HCT116 (cell line): ENCODE measurements around the gene SHROOM3. TPM values are rescaled to one million over a fixed set of nuclear protein-coding genes. Genes with fewer than 3 reads are reported as not detected.

ENCODE experiments used
- ATAC-seq: fragments of 200-7000 bp; cut with Tn5 transposase; 2 replicates; pipeline ENCODE4 v1.9.1; 2020; ENCODE audit warnings: mild to moderate bottlenecking, moderate library complexity
- BruUV-seq: library from RNA; stranded (reverse); fragments of 400-500 nt; replicated peaks from 2 replicates; lab custom pipeline; 2021; lab: Mats Ljungman, UMichigan
- CTCF ChIA-PET: fragments of 300-600 bp; sonication (Branson Sonifier 250); formaldehyde crosslinking; loops from one replicate; lab custom pipeline; 2021; ENCODE audit warnings: antibody characterized with exemption; lab: Charles Lee
- POLR2A ChIA-PET: fragments of 300-600, 350-600 bp; sonication (Branson Sonifier 250); formaldehyde crosslinking; loops from one replicate; lab custom pipeline; 2021; ENCODE audit warnings: antibody characterized with exemption; lab: Charles Lee
- RAD21 ChIA-PET, 2 experiments: fragments of 300-600 bp; sonication (Branson Sonifier 250); formaldehyde crosslinking; loops; one replicate each; lab custom pipeline; 2023; ENCODE audit warnings: low total read pairs in 2 of 2; ENCODE audit not compliant: uncharacterized antibody in 2 of 2, unreplicated experiment in 2 of 2, low non-redundant PET in 1 of 2; lab: Charles Lee
- DNase-seq: peaks from one replicate; pipeline ENCODE4 v3.0.0-alpha.2; 2010; ENCODE audit warnings: low read depth, low spot score
- H2AFZ ChIP-seq: fragments of 200-600 bp; shearing (Covaris generic), sonication (generic); 2 replicates; pipeline ENCODE4 v1.6.1; 2017; ENCODE audit warnings: low read depth, mixed run types, mixed read lengths, antibody characterized with exemption, low read length; ENCODE audit not compliant: poor library complexity, severe bottlenecking
- H3K27ac ChIP-seq: 2 replicates; pipeline ENCODE4 v1.5.1; 2012; ENCODE audit warnings: low read depth, low read length
- H3K27me3 ChIP-seq: fragments of 200-600 bp; sonication (generic); 2 replicates; pipeline ENCODE4 v1.6.1; 2016; ENCODE audit warnings: mixed run types, low read length, mixed read lengths; ENCODE audit not compliant: insufficient read depth
- H3K36me3 ChIP-seq, 2 experiments: fragments of 200-500 bp in 1 of 2; fragments of 200-600 bp in 1 of 2; sonication (Bioruptor generic) in 1 of 2; sonication (generic) in 1 of 2; 2 replicates each; pipeline versions ENCODE4 v1.5.1 to v1.6.1; 2014 to 2016; ENCODE audit warnings: low read length in 2 of 2, inconsistent platforms in 1 of 2, mixed read lengths in 1 of 2, mixed run types in 1 of 2; ENCODE audit not compliant: insufficient read depth in 2 of 2, control insufficient read depth in 1 of 2
- H3K4me1 ChIP-seq, 2 experiments: fragments of 200-600 bp in 1 of 2; sonication (generic) in 1 of 2; 2 replicates each; pipeline versions ENCODE4 v1.5.1 to v1.6.1; 2012 to 2017; ENCODE audit warnings: low read length in 2 of 2, inconsistent platforms in 1 of 2, mild to moderate bottlenecking in 1 of 2, mixed read lengths in 1 of 2, mixed run types in 1 of 2, moderate library complexity in 1 of 2; ENCODE audit not compliant: insufficient read depth in 2 of 2, control insufficient read depth in 1 of 2
- H3K4me2 ChIP-seq: fragments of 200-600 bp; sonication (generic); 2 replicates; pipeline ENCODE4 v1.6.1; 2017; ENCODE audit warnings: mixed run types, low read length, mixed read lengths
- H3K4me3 ChIP-seq, 2 experiments: fragments of 200-600 bp in 1 of 2; sonication (generic) in 1 of 2; replicated peaks in 1 of 2; 2 replicates each; pipeline ENCODE4 v1.5.1; 2011 to 2016; ENCODE audit warnings: low read length in 2 of 2, control low read depth in 1 of 2, low read depth in 1 of 2, mild to moderate bottlenecking in 1 of 2, mixed read lengths in 1 of 2, mixed run types in 1 of 2
- H3K79me2 ChIP-seq: fragments of 200-600 bp; sonication (generic); 2 replicates; pipeline ENCODE4 v1.6.1; 2017; ENCODE audit warnings: mild to moderate bottlenecking, mixed run types, low read length, moderate library complexity, mixed read lengths; ENCODE audit not compliant: insufficient read depth
- H3K9ac ChIP-seq: fragments of 200-600 bp; sonication (generic); 2 replicates; pipeline ENCODE4 v1.6.1; 2016; ENCODE audit warnings: low read length, mixed read lengths
- H3K9me2 ChIP-seq: fragments of 200-600 bp; sonication (generic), shearing (Covaris generic); 2 replicates; pipeline ENCODE4 v1.6.1; 2017; ENCODE audit warnings: mixed run types, mild to moderate bottlenecking, moderate library complexity; ENCODE audit not compliant: insufficient read depth
- H3K9me3 ChIP-seq, 2 experiments: fragments of 200-500 bp in 1 of 2; fragments of 200-600 bp in 1 of 2; sonication (Bioruptor generic) in 1 of 2; sonication (generic) in 1 of 2; 2 replicates each; pipeline ENCODE4 v1.6.1; 2014 to 2017; ENCODE audit warnings: low read length in 2 of 2, mixed read lengths in 2 of 2, inconsistent platforms in 1 of 2, low read depth in 1 of 2, mild to moderate bottlenecking in 1 of 2, mixed run types in 1 of 2, moderate library complexity in 1 of 2; ENCODE audit not compliant: control insufficient read depth in 1 of 2, insufficient read depth in 1 of 2
- H4K20me1 ChIP-seq: fragments of 200-600 bp; sonication (generic), shearing (Covaris generic); 2 replicates; pipeline ENCODE4 v1.6.1; 2017; ENCODE audit warnings: mixed run types, mild to moderate bottlenecking, moderate library complexity; ENCODE audit not compliant: insufficient read depth
- CBX3 ChIP-seq: IDR thresholded peaks from 2 replicates; pipeline ENCODE4 v1.6.1; 2012; ENCODE audit warnings: low read depth
- JUND ChIP-seq: IDR thresholded peaks from 2 replicates; pipeline ENCODE4 v1.6.1; 2012
- POLR2A ChIP-seq: IDR thresholded peaks from 2 replicates; pipeline ENCODE4 v1.7.0; 2011; ENCODE audit warnings: borderline replicate concordance; ENCODE audit not compliant: insufficient read depth, insufficient read length; ENCODE audit errors: extremely low read depth
- POLR2AphosphoS5 ChIP-seq: IDR thresholded peaks from 2 replicates; pipeline ENCODE4 v1.6.1; 2011; ENCODE audit warnings: mild to moderate bottlenecking, low read depth, low read length, moderate library complexity
- SIN3A ChIP-seq: IDR thresholded peaks from 2 replicates; pipeline ENCODE4 v1.6.1; 2012; ENCODE audit warnings: low read depth
- SP1 ChIP-seq: IDR thresholded peaks from 2 replicates; pipeline ENCODE4 v1.6.1; 2012; ENCODE audit warnings: low read depth
- SRF ChIP-seq: IDR thresholded peaks from 2 replicates; pipeline ENCODE4 v1.6.1; 2012; ENCODE audit warnings: low read depth
- ZFX ChIP-seq: fragments of 450-650 bp; IDR thresholded peaks from 2 replicates; pipeline ENCODE4 v1.6.1; 2017
- ZNF274 ChIP-seq: fragments of 200-500 bp; sonication (Bioruptor generic); IDR thresholded peaks from 2 replicates; pipeline ENCODE4 v1.6.1; 2014; ENCODE audit warnings: mild to moderate bottlenecking, low read depth, low read length, inconsistent platforms
- intact Hi-C: fragments of 100-400 bp; cut with micrococcal nuclease; formaldehyde crosslinking; loops from 2 replicates; pipeline ENCODE4 v1.10.0; 2022
- total RNA-seq: library from RNA; stranded (reverse); gene quantifications from one replicate; pipeline ENCODE4 v1.2.1, GENCODE V29; 2021; ENCODE audit not compliant: unreplicated experiment
- TF ChIP-seq, protein P1 (sequence below): IDR thresholded peaks from 2 replicates; pipeline ENCODE4 v1.6.1; 2012; ENCODE audit warnings: low read depth
- TF ChIP-seq, protein P2 (sequence below): IDR thresholded peaks from 2 replicates; pipeline ENCODE4 v1.6.1; 2012
- TF ChIP-seq, protein P3 (sequence below), 3 experiments: fragments of 200-600 bp in 1 of 3; sonication (generic) in 1 of 3; IDR thresholded peaks in 2 of 3; conservative IDR thresholded peaks in 1 of 3; 2 replicates each; pipeline ENCODE4 v1.5.1; 2012 to 2017; ENCODE audit warnings: low read depth in 2 of 3, low read length in 2 of 3, antibody characterized with exemption in 1 of 3, borderline replicate concordance in 1 of 3, control low read depth in 1 of 3, mild to moderate bottlenecking in 1 of 3, mixed read lengths in 1 of 3, mixed run types in 1 of 3, moderate library complexity in 1 of 3; ENCODE audit not compliant: insufficient read depth in 1 of 3

Gene SHROOM3
- total RNA-seq, 1 experiment from 2014 or later = 22.5 TPM

DNA sequence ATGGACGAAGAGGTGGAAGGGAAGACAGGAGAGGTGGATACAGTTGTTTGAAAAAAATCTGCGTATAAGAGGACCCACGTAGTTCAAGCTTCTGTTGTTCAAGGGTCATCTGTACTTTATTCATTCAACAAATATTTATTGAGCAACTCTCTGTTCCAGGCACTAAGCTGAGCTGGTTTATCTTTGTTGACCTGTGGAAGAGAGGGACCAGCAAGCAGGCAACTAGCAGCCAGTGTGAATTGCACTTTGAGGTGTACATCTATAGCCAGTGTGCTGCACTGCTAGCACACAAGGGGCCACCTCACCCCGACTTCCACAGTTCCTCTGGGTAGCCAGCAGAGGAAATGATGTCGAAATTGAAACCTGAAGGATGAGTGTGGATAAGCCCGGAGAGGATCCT lies 271.6 kb downstream of the SHROOM3 start:
- Histone ChIP-seq H3K4me1 (peaks cover 39 to 45% of the 10 kb centered on the region in 2 experiments), H3K4me3 (no peak overlapping the region), H3K27ac (no peak overlapping the region), H3K4me2 (no peak overlapping the region), H3K79me2 (peaks cover 33% of the 10 kb centered on the region), H2AFZ (no peak overlapping the region), H3K36me3 (no peaks in the 10 kb centered on the region; a peak in 1 of 4 replicates), H3K27me3 (no peaks in the 10 kb centered on the region), H3K9me2 (no peaks in the 10 kb centered on the region), H3K9ac (no peak overlapping the region), H3K9me3 (no peaks in the 10 kb centered on the region), H4K20me1 (no peaks in the 10 kb centered on the region)
- DNase-seq (no peak), ATAC-seq (no peak)
- intact Hi-C loops = no loop called here
- CTCF ChIA-PET = no interaction called here
- TF ChIP-seq, protein P1, sequence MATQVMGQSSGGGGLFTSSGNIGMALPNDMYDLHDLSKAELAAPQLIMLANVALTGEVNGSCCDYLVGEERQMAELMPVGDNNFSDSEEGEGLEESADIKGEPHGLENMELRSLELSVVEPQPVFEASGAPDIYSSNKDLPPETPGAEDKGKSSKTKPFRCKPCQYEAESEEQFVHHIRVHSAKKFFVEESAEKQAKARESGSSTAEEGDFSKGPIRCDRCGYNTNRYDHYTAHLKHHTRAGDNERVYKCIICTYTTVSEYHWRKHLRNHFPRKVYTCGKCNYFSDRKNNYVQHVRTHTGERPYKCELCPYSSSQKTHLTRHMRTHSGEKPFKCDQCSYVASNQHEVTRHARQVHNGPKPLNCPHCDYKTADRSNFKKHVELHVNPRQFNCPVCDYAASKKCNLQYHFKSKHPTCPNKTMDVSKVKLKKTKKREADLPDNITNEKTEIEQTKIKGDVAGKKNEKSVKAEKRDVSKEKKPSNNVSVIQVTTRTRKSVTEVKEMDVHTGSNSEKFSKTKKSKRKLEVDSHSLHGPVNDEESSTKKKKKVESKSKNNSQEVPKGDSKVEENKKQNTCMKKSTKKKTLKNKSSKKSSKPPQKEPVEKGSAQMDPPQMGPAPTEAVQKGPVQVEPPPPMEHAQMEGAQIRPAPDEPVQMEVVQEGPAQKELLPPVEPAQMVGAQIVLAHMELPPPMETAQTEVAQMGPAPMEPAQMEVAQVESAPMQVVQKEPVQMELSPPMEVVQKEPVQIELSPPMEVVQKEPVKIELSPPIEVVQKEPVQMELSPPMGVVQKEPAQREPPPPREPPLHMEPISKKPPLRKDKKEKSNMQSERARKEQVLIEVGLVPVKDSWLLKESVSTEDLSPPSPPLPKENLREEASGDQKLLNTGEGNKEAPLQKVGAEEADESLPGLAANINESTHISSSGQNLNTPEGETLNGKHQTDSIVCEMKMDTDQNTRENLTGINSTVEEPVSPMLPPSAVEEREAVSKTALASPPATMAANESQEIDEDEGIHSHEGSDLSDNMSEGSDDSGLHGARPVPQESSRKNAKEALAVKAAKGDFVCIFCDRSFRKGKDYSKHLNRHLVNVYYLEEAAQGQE = no peak
- TF ChIP-seq, protein P2, sequence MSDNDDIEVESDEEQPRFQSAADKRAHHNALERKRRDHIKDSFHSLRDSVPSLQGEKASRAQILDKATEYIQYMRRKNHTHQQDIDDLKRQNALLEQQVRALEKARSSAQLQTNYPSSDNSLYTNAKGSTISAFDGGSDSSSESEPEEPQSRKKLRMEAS = no peak
- no peak for TF ChIP-seq POLR2A
- TF ChIP-seq SIN3A = no peak
- no peak for TF ChIP-seq JUND
- no peak for TF ChIP-seq POLR2AphosphoS5
- TF ChIP-seq, protein P3, sequence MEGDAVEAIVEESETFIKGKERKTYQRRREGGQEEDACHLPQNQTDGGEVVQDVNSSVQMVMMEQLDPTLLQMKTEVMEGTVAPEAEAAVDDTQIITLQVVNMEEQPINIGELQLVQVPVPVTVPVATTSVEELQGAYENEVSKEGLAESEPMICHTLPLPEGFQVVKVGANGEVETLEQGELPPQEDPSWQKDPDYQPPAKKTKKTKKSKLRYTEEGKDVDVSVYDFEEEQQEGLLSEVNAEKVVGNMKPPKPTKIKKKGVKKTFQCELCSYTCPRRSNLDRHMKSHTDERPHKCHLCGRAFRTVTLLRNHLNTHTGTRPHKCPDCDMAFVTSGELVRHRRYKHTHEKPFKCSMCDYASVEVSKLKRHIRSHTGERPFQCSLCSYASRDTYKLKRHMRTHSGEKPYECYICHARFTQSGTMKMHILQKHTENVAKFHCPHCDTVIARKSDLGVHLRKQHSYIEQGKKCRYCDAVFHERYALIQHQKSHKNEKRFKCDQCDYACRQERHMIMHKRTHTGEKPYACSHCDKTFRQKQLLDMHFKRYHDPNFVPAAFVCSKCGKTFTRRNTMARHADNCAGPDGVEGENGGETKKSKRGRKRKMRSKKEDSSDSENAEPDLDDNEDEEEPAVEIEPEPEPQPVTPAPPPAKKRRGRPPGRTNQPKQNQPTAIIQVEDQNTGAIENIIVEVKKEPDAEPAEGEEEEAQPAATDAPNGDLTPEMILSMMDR (IDR thresholded peaks at IDR 0.05 in 2 of 3, conservative IDR thresholded peaks at IDR 0.05 in 1 of 3; ENCODE audit: borderline replicate concordance in 1 of 3, insufficient read depth in 1 of 3, low read depth in 2 of 3, low read length in 2 of 3) = no peak
- no peak for TF ChIP-seq CBX3
- TF ChIP-seq ZFX = no peak
- no peak for TF ChIP-seq SRF
- no peak for TF ChIP-seq SP1
- no peak for TF ChIP-seq ZNF274
- POLR2A ChIA-PET = no interaction called here
- RAD21 ChIA-PET = no interaction called here
- no TSS peak for BruUV-seq
